NCI-H510A treated with DMSO at 0.1 percent for 48 hours (cell line): ENCODE measurements around the gene KLHL5.
"Not testable (repeated sequence)": the region's sequence is repeated elsewhere in the genome, so short reads cannot be mapped to it uniquely, and the experiment has no call there.

Source experiments
- DNase-seq: peaks from one replicate; lab custom pipeline; 2025; lab: John Stamatoyannopoulos, UW

Gene KLHL5

DNA sequence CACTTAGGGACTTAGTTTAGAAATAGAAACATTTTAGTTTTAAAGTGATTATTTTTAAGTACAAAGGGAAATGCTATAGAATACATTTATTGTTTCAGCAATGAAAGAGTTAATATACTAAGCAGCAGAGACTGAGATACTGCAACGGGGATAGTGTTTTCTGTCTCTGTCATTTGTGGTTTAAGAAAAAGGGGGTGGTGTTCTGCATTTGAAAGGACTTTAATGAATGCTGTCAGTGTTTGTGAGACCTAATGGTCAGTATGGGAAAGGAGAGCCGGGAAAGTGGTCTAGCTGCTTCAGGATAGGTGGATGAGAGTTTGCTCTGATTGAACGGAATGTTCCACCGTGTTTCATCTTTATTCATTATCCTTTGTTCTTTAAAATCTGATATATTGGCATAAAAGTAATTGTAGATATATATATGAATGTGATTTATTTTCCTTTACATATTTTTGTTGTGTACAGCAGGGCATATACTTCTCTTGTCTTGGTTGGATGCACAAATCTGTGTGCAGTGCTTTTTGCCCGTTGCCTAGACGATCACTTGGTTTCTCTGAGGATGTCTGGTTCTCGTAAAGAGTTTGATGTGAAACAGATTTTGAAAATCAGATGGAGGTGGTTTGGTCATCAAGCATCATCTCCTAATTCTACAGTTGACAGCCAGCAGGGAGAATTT is at the start of gene KLHL5:
KLHL5 (plus strand) TSS at position 139 of the 676 bp plus-strand sequence; CDS start at position 560, 421 bp downstream.
- DNase-seq = no peak

DNA sequence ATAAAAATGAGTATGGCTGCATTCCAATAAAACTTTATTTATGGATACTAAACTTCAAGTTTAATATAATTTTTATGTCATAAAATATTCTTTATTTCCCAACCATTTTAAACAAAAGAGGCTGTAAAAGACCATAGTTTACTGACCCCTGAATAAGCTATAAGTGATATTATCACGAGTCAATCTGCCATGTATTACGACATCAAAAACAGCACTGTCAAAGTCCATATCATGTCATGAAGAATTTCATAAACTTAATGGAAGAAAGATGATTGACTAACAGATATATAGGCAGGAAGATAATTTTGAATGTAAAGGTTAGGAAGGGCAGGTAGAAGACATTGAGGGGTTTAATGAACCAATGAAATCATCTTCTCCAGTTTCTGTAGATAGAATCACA is 48.0 kb upstream of the KLHL5 start:
- DNase-seq = no peak

DNA sequence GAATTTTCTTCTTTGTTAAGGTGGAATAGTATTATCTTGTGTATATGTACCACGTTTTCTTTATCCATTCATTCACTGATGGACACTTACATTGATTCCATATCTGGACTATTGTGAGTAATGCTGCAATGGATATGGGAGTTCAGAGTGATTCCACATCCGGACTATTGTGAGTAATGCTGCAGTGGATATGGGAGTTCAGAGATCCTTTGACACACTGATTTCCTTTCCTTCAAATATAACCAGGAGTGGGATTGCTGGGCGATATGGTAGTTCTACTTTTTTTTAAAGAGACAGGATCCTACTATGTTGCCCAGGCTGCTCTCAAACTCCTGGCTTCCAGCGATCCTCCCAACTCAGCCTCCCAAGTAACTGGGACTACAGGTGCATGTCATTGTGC is 41.9 kb upstream of the KLHL5 start:
- no peak for DNase-seq

- no peak for DNase-seq
Observed at GRCh38 chr4:39021631-39022030, 40.4 kb upstream of the KLHL5 start.

DNA sequence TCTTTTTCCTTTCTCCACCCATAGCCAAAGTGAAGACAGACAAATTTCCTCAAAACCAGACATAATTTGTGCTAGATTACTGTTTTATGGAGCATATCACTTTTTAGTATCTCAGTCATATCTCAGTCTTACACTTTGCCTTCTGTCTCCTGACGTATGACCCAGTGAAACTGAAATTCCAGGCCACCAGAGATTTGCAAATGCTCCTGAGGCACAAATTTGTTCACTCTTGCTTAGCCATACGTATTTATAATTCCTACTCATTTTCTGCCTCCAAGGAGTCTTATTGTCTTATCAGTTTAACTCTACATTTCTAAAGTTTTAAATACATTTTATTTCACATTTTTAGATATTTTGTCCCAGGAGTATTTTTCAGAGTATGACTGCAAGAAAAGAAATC is 39.8 kb upstream of the KLHL5 start:
- no peak for DNase-seq

DNA sequence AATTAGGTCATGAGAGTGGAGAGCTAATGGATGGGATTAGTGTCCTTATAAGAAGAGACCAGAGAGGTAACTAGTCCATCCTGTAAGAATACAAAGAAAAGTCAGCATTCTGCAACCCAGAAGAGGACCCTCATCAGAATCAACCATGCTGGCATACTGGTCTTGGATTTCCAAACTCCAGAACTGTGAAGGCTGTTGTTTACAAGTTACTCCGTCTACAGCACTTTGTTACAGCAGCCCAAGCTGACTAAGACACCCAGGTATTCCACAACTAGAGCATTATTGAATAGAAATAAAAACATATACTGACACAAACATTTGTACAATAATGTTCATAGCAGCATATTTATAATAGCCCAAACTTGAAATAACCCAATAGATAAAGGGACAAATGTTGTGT is 39.0 kb upstream of the KLHL5 start:
- no peak for DNase-seq

DNA sequence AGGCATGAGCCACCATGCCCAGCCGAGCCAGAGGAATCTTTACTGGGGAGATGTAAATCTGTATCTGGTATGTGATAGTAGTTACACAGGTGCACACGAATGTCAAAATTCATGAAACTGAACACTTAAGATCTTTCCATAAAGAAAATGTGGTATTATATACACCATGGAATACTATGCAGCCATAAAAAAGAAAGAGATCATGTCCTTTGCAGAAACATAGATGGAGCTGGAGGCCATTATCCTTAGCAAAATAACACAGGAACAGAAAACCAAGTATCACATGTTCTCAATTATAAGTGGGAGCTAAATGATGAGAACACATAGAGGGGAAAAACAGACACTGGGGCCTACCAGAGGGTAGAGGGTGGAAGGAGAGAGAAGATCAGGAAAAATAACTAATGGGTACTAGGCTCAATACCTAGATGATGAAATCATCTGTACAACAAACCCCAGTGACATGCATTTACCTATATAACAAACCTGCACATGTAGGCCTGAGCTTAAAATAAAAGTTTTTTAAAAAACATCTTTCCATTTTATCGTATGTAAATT is 37.6 kb upstream of the KLHL5 start:
- DNase-seq = no peak

DNA sequence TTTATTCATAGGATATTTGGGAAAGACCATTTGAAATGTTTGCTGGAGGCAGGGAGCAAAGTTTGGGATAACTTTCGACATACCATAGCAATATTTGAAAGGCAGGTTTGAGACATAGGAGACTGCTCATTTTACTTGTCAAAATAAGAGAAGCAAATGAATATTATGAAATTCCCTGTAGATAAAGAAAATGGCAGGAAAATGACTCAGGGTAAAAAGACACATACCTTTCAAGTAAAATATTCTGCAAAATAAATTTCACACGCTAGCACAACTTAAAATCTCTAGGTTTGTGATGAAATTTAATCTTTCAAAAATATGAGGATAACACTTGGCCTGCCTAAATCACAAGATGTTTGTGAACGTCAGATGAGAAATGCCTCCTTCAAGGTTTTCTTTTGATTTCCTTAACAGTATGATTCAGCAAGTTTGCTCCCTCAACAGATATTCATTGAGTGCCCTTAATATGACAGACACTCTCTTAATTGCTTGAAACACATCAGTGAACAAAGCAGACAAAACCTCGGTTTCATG is 36.4 kb upstream of the KLHL5 start:
- DNase-seq = no peak

DNA sequence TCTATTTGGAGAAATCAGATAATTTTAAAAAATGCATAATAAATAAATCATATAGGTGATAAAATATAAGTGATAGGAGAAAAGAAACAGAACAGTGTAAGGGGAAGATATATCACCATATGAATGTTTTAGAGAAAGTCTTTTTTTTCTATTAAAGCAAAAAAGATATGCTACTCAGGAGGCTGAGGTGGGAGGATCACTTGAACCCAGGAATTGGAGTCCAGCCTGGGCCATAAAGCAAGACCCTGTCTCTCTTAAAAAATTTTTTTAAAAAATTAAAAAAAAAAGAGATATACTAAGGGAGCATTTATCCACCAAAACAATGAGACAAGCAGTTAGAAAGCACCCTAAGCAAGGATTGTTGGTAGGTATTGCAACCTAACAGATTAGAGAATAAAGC is 35.9 kb upstream of the KLHL5 start:
- no peak for DNase-seq

- DNase-seq = no peak
Observed at GRCh38 chr4:39029752-39030694, 32.0 kb upstream of the KLHL5 start.

GRCh38 chr4:39030725-39031124 is 31.3 kb upstream of the KLHL5 start:
- no peak for DNase-seq

- not testable (repeated sequence) for DNase-seq
Observed at GRCh38 chr4:39031590-39032020, 30.4 kb upstream of the KLHL5 start.

DNA sequence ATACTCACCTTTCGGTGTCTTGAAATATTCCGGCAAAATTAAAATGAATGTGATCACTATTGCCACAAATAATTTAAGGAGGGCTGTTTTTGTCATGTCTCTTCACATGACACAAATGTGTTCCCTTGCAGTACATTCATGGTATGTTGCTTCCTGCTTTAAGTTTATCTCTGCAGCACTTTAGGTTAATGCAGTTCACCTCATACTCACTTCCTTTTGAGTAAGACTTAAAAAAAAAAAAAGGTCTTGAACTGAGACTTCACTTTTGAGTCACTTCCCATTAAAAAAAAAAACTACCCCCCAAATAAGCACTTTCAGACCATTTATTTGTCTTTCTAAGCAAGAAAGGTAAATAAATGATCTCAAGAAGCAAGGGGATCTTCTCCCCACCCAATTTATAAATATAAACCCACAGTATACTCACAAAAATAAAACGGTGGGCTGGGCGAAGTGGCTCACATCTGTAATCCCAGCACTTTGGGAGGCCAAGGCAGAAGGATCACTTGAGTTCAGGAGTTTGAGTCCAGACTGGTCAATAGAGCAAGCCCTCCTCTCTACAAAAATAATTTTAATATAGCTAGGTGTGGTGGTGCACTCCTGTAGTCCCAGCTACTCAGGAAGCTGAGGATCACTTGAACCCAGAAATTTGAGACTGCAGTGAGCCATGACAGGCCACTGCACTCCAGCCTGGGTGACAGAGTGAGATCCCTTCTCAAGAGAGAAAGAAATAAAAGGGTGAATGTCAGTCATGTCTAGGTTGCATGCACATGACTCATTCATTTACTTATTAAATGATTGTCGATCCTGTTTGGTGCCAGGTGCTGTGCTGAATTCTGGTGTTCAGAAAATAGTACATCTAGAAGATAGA is 29.6 kb upstream of the KLHL5 start, which contains the start of gene TMEM156:
TMEM156 (minus strand) TSS at position 192 of the 868 bp plus-strand sequence; CDS start at position 96, 96 bp downstream.
- DNase-seq = peak; percentile 23

DNA sequence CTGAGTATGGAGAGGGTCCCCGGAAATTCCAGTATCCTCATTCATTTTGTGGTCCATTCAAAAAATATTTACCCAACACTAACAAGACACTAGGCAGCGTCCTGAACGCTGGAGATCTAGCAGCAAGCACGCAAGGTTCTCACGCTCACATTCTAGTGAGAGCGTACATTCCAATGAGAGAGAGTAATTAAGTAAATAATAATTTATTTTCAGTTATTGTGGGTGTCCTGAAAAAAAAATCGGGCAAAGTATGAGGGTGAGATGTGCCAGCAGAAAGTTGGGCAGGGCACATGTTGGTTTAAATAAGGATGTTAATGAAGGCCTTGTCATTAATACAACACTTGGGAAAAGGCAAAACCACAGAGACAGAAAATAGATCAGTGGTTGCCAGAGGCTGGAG is 25.9 kb upstream of the KLHL5 start:
- no peak for DNase-seq

DNA sequence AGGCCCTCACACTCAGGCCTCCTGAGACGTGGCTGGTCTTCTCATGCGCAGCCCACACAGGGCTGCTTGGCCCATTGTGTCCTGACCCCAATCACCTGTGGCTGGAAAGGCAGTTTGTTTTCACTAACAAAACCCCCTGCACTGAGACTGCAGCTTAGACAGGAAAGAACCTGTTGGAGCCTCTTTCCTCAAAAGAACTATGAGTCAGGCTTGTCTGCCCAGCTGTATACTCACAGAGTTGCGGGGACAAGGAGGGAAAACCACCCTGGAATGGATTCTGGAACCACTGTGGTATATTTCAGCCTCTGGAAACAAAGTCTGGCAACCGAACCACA is 24.6 kb upstream of the KLHL5 start:
- DNase-seq = no peak

GRCh38 chr4:39037941-39038340 is 24.1 kb upstream of the KLHL5 start:
- DNase-seq = no peak

DNA sequence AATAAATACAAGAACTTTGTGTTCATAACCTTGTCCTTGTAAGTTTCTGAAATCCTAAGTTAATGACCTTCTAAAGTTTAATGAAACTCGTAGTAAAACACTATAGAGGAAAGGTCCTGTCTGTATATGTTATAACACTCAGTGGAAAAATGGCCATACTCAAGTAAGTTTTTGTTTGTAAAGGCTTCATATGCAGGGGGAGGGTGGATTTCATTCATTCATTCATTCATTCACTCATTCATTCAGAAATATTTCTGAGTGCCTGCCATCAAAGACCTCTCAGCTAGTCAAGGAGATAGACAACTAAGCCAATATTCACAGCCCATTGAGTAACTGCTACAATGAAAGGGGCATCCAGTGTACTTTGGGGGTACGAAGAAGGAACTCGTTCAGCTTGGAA is 22.9 kb upstream of the KLHL5 start:
- DNase-seq = no peak

GRCh38 chr4:39042366-39042765 is 19.7 kb upstream of the KLHL5 start:
- DNase-seq = no peak

- DNase-seq = no peak
Observed at GRCh38 chr4:39043058-39043860, 18.8 kb upstream of the KLHL5 start.

DNA sequence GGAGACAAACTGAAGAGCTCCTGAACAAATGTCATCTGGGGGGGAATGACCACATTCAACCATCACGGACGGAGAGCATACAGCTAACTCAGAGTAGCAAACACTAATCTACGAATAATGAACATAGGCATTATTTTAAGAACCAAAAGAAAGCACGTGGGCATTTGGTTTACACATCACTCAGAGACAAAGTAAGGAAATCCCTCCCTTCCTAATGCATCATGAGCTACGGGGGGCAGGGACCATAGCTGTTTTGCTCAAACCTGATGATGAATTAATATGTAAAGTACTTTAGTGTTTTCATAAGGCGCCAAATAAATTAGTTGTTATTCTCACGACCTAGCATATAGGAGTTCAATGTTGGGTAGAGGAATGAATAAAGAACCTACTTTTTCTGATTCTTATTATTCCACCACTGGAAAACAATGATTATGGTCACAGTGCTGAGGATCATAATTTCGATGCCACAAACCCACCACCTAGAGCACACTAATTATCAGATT is 18.1 kb upstream of the KLHL5 start:
- no peak for DNase-seq
